DMS 273 treated with DMSO at 0.1 percent for 48 hours (cell line): ENCODE results near the gene MMEL1.

Experiments used
- DNase-seq: peaks from one replicate; lab custom pipeline; 2025; lab: John Stamatoyannopoulos, UW

Gene MMEL1

GRCh38 chr1:2544093-2544874, 88.5 kb downstream of the MMEL1 start:
- DNase-seq = no peak

GRCh38 chr1:2543543-2544092, 89.2 kb downstream of the MMEL1 start:
- peak; percentile 36 for DNase-seq

- DNase-seq = no peak
Measured at GRCh38 chr1:2542246-2542915, 90.4 kb downstream of the MMEL1 start.

DNA sequence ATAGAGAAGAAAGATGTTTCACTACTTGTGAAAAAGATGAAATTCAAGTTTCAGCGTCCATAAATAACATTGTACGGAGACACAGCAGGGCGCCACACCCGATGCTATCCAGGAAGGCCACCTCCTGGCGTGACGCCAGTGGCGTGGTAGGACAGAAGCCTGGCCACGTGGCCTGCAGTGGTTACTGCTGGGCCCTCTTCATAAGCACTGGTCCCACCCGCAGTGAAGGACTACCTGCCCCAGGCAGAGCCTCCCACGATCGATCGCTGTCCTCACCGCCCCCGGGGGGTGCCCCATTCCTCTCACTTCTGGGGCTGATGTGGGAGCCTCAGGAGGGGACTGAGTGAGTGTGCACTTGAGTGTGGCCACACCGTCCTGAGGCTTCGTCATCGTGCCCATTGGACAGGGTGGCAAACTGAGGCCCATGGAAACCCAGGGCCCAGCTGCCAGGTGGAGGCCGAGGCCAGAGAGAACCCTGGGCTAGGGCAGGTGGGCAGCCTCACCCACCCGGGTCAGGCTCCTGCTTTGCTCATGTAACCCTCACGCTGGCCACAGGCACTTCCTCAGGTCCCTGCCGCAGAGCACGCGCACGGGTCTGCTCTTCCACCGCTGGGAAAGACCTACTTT, 91.1 kb downstream of the MMEL1 start:
- no peak for DNase-seq

DNA sequence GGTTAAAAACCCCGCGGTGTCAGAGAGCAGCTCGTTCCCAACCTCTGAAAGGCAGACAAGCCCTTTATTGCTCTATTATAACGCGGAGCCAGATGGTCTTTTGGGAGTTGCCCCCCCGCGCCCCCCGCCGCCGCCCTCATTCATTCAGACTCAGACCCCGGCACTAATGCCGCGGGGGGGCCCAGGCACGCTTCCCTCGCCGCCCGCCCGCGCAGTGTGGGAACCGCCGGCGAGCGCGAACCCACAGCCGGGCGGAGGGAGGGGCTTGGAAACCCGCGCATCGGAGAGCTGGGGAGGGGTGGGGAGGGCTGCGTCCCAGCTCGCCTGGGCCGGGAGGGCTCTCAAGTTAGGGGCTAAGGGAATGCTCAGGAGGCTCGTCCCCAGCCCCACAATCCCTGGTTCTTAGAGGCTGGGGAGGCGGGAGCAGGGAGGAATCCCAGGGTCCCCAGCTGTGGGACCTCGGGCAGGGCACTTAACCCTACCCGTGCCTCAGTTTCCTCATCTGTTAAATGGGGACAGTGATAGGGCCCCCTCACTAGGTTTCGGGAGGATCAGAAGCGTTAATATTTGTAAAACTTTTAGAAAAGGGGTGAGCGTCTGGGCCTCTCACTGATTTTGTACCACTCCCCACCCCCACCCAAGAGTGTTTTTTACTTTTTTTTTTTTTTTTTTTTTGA, 91.9 kb downstream of the MMEL1 start:
- no peak for DNase-seq
